Measurements from ENCODE around the gene ASCL3. TPM values are rescaled to one million over a fixed set of nuclear protein-coding genes. Genes with fewer than 3 reads are reported as not detected.

The ASCL3 gene
- total RNA-seq, 1 donor from 2014 or later: not detected

GRCh38 chr11:8930456-8931175 is 12.2 kb downstream of the ASCL3 start:
- Histone ChIP-seq H3K4me3 (no peak overlapping the region), H3K9me3 (no peaks in the 10 kb centered on the region), H3K36me3 (no peaks in the 10 kb centered on the region), H3K4me1 (no peaks in the 10 kb centered on the region), H3K27me3 (no peaks in the 10 kb centered on the region), H3K27ac (no peak overlapping the region)
- intact Hi-C loops (cut with DNase I): no loop called here
- DNase-seq (ENCODE audit: low spot score in 2 of 2): no peak
- TF ChIP-seq CTCF (IDR thresholded peaks at IDR 0.05): no peak

GRCh38 chr11:8928981-8929615 is 13.7 kb downstream of the ASCL3 start:
- H3K4me3 ChIP-seq: no peak overlapping the region
- DNase-seq (ENCODE audit: low spot score in 2 of 2): no peak
- intact Hi-C loops (cut with DNase I): no loop called here
- H3K27me3 ChIP-seq: no peaks in the 10 kb centered on the region
- TF ChIP-seq CTCF (IDR thresholded peaks at IDR 0.05): no peak
- H3K4me1 ChIP-seq: no peaks in the 10 kb centered on the region
- H3K27ac ChIP-seq: no peak overlapping the region
- no peaks in the 10 kb centered on the region for H3K9me3 ChIP-seq
- no peaks in the 10 kb centered on the region for H3K36me3 ChIP-seq

- no peaks in the 10 kb centered on the region for H3K4me1 ChIP-seq
- no peaks in the 10 kb centered on the region for H3K36me3 ChIP-seq
- no peaks in the 10 kb centered on the region for H3K9me3 ChIP-seq
- no peak overlapping the region for H3K4me3 ChIP-seq
- no peak for DNase-seq (ENCODE audit: low spot score in 2 of 2)
- no peak for TF ChIP-seq CTCF (IDR thresholded peaks at IDR 0.05)
- intact Hi-C loops (cut with DNase I): no loop called here
- H3K27me3 ChIP-seq: no peaks in the 10 kb centered on the region
- H3K27ac ChIP-seq: no peak overlapping the region
These were observed 14.6 kb downstream of the ASCL3 start for GRCh38 chr11:8928205-8928604.

- TF ChIP-seq CTCF (IDR thresholded peaks at IDR 0.05): no peak
- no peak for DNase-seq (ENCODE audit: low spot score in 2 of 2)
- H3K27me3 ChIP-seq: no peaks in the 10 kb centered on the region
- no peak overlapping the region for H3K27ac ChIP-seq
- intact Hi-C loops (cut with DNase I): no loop called here
- H3K9me3 ChIP-seq: no peaks in the 10 kb centered on the region
- peaks cover 4 to 8% of the 10 kb centered on the region in 2 donors for H3K36me3 ChIP-seq
- H3K4me3 ChIP-seq: no peak overlapping the region
- H3K4me1 ChIP-seq: no peaks in the 10 kb centered on the region
These were observed 15.6 kb downstream of the ASCL3 start for GRCh38 chr11:8927233-8927632.

GRCh38 chr11:8926236-8926635 is 16.6 kb downstream of the ASCL3 start:
- TF ChIP-seq CTCF (IDR thresholded peaks at IDR 0.05): no peak
- intact Hi-C loops (cut with DNase I): no loop called here
- DNase-seq (ENCODE audit: low spot score in 2 of 2): no peak
- Histone ChIP-seq H3K36me3 (peaks cover 11 to 18% of the 10 kb centered on the region in 2 donors), H3K27me3 (no peaks in the 10 kb centered on the region), H3K4me3 (no peak overlapping the region), H3K27ac (no peak overlapping the region), H3K9me3 (no peaks in the 10 kb centered on the region), H3K4me1 (no peaks in the 10 kb centered on the region)

Data from ascending aorta (tissue), 2 donors.